22Rv1 (cell line): ENCODE data around the gene CUL4A.

Experiments
- H3K27ac ChIP-seq: fragments of 450-650 bp; 2 replicates; pipeline ENCODE4 v1.5.1; 2017
- CTCF ChIP-seq: fragments of 450-650 bp; IDR thresholded peaks from 2 replicates; pipeline ENCODE4 v1.5.1; 2017; ENCODE audit warnings: mild to moderate bottlenecking
- ZFX ChIP-seq: fragments of 450-650 bp; IDR thresholded peaks from 2 replicates; pipeline ENCODE4 v1.6.1; 2017; ENCODE audit warnings: antibody characterized with exemption, borderline replicate concordance

CUL4A gene

DNA sequence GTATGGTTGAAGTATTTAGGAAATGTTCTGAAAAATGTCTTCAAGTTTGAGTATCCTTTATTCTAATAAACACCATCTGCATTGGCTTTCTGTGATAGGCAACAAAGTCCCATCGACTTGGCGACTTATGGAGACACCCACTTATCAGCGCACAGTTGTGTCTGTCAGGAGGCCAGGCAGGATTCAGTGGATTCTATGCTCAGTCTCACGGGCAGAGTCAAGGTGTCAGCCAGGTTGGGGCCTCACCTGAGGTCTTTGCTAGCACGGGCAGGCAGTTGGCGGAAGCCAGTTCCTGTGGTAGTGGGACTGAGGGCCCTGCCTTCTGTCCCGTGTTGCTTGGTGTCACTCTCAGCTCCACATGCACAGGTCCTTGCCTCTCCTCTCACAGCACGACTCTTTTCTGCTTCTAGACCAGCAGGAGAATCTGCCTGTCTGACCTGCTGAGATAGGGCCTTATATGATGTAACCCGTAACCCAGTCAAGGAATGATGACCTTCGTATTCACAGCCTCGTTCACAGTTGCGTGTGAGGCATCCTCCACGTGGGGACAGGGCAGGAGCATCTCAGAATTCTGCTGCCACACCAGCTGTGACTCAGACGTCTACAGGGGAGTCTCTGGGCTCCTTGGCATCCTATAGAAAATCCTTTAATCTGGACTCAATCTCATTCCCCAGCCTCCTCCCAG, 10.0 kb downstream of the CUL4A start:
- TF ChIP-seq CTCF (no peak), ZFX (no peak)
- no peak overlapping the region for H3K27ac ChIP-seq

DNA sequence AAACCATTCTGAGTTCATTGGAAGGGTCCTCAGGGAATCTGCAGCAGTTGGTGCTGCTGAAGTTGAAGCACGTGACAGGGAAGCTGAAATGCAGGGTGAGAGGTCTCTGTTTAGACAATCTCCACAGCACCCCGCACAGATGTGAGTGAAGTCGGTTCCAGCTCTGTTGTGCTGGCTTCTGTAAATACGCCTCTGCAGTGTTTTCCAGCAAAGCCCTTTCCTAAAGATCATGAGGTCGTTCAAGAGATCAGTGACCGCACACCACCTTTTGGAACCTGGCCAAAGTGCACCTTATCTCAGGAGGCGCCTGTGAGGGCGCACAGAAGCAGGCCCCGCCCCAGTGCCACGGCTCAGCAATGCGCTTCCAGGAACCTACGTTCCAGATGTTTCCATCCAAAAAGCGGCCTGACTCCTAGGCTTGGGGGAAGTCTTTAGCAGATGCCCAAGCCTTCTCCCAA, 10.8 kb downstream of the CUL4A start:
- TF ChIP-seq CTCF, result no peak
- TF ChIP-seq ZFX, result no peak

GRCh38 chr13:113220877-113221276, 11.5 kb downstream of the CUL4A start:
- no peak overlapping the region for H3K27ac ChIP-seq
- TF ChIP-seq ZFX (no peak), CTCF (no peak)

More for the DNA sequence above, 10.8 kb downstream of the CUL4A start:
- no peak overlapping the region for H3K27ac ChIP-seq

- no peak overlapping the region for H3K27ac ChIP-seq
- no peak for TF ChIP-seq CTCF
- TF ChIP-seq ZFX, result no peak
These were observed 13.7 kb downstream of the CUL4A start for GRCh38 chr13:113223070-113223469.

- H3K27ac ChIP-seq, result no peak overlapping the region
- TF ChIP-seq CTCF (no peak), ZFX (no peak)
These were observed 15.1 kb downstream of the CUL4A start for GRCh38 chr13:113224486-113224885.

DNA sequence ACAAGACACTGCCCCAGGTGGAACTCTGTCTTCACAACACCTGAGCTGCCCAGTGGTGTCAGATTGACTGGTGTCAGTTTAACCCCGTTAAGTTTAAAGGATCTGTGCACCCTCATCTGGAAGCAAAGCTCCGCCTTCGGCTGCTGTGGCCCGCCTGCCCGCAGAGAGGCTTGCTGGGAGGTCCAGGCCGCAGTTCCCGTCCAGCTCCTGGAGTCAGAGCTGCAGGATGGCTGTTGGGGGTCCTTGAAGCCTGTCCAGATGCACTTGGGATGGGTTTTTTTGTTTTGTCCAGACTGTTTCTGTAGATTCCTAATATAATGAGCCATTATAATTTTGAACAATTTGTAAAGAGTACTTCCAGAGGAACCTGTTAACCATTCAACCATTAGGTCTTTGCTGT, 16.1 kb downstream of the CUL4A start:
- no peak overlapping the region for H3K27ac ChIP-seq
- TF ChIP-seq CTCF, result no peak
- no peak for TF ChIP-seq ZFX

DNA sequence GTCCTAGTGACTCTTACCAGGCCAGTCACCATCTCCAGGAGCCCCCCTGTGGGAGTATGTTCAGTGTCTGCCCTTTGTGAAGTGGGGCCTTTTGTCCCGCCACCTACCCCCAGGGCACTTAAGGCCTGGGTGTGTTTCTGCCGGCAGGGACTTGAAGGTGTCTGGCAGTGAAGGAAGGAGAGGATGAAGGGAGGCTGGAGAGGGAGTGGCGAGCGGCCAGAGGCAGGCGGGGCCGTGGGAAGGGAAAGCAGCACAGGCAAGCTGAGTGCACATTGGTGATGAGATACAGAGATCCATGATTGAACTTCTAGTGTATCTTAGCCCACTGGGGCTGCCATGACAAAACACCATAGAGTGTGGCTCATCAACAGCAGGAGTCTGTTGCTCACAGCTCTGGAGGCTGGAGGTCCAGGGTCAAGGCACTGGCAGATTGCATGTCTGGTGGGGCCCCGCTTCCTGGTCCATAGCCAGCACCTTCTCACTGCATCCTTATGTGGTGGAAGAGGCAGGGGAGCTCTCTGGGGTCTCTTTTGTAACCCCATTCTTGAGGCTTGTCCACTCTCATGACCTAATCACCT, 17.5 kb downstream of the CUL4A start:
- TF ChIP-seq CTCF (no peak), ZFX (no peak)
- no peak overlapping the region for H3K27ac ChIP-seq
